ENCODE data around the gene MTIF3.

The MTIF3 gene

GRCh38 chr13:27449936-27450828, at the start of gene MTIF3:
Gene MTIF3, minus strand, starts transcription at chr13:27450564. Its CDS starts 10,116 bp downstream, at chr13:27440448.
- H3K4me3 ChIP-seq (ENCODE audit: low read depth in 1 of 2, low read length in 2 of 2) = peak within 1 kb of the TSS; percentile 86 to 97
- peaks cover 9 to 18% of the 10 kb centered on the region in 2 donors for H3K4me1 ChIP-seq (ENCODE audit: control insufficient read depth in 1 of 2, insufficient read depth in 2 of 2, low read length in 2 of 2)
- no peaks in the 10 kb centered on the region for H3K27me3 ChIP-seq (ENCODE audit: low read depth, low read length)
- H3K36me3 ChIP-seq (ENCODE audit: control insufficient read depth in 1 of 2, insufficient read depth in 2 of 2, low read length in 2 of 2) = peaks cover 0 to 2% of the 10 kb centered on the region in 2 donors
- no peaks in the 10 kb centered on the region for H3K9me3 ChIP-seq (ENCODE audit: control insufficient read depth in 1 of 2, low read length in 2 of 2)
- H3K27ac ChIP-seq (ENCODE audit: low read length) = peak within 1 kb of the TSS; percentile 94

GRCh38 chr13:27497563-27498230, 47.3 kb upstream of the MTIF3 start:
- no peaks in the 10 kb centered on the region for H3K27me3 ChIP-seq (ENCODE audit: low read depth, low read length)
- H3K4me1 ChIP-seq (ENCODE audit: control insufficient read depth in 1 of 2, insufficient read depth in 2 of 2, low read length in 2 of 2) = no peaks in the 10 kb centered on the region
- H3K36me3 ChIP-seq (ENCODE audit: control insufficient read depth in 1 of 2, insufficient read depth in 2 of 2, low read length in 2 of 2) = no peaks in the 10 kb centered on the region
- no peak overlapping the region for H3K4me3 ChIP-seq (ENCODE audit: low read depth in 1 of 2, low read length in 2 of 2)
- no peak overlapping the region for H3K27ac ChIP-seq (ENCODE audit: low read length)
- H3K9me3 ChIP-seq (ENCODE audit: control insufficient read depth in 1 of 2, low read length in 2 of 2) = no peaks in the 10 kb centered on the region

- Histone ChIP-seq H3K27me3 (ENCODE audit: low read depth, low read length) (no peaks in the 10 kb centered on the region), H3K27ac (ENCODE audit: low read length) (no peak overlapping the region), H3K4me3 (ENCODE audit: low read depth in 1 of 2, low read length in 2 of 2) (no peak overlapping the region), H3K36me3 (ENCODE audit: control insufficient read depth in 1 of 2, insufficient read depth in 2 of 2, low read length in 2 of 2) (no peaks in the 10 kb centered on the region), H3K9me3 (ENCODE audit: control insufficient read depth in 1 of 2, low read length in 2 of 2) (no peaks in the 10 kb centered on the region), H3K4me1 (ENCODE audit: control insufficient read depth in 1 of 2, insufficient read depth in 2 of 2, low read length in 2 of 2) (no peaks in the 10 kb centered on the region)
These were observed 46.3 kb upstream of the MTIF3 start for GRCh38 chr13:27496536-27497273.

GRCh38 chr13:27496006-27496405, 45.6 kb upstream of the MTIF3 start:
- Histone ChIP-seq H3K4me1 (ENCODE audit: control insufficient read depth in 1 of 2, insufficient read depth in 2 of 2, low read length in 2 of 2) (no peaks in the 10 kb centered on the region), H3K27me3 (ENCODE audit: low read depth, low read length) (no peaks in the 10 kb centered on the region), H3K27ac (ENCODE audit: low read length) (no peak overlapping the region), H3K9me3 (ENCODE audit: control insufficient read depth in 1 of 2, low read length in 2 of 2) (no peaks in the 10 kb centered on the region), H3K36me3 (ENCODE audit: control insufficient read depth in 1 of 2, insufficient read depth in 2 of 2, low read length in 2 of 2) (no peaks in the 10 kb centered on the region), H3K4me3 (ENCODE audit: low read depth in 1 of 2, low read length in 2 of 2) (no peak overlapping the region)

GRCh38 chr13:27495551-27495950, 45.2 kb upstream of the MTIF3 start:
- Histone ChIP-seq H3K36me3 (ENCODE audit: control insufficient read depth in 1 of 2, insufficient read depth in 2 of 2, low read length in 2 of 2) (no peaks in the 10 kb centered on the region), H3K4me3 (ENCODE audit: low read depth in 1 of 2, low read length in 2 of 2) (no peak overlapping the region), H3K27me3 (ENCODE audit: low read depth, low read length) (no peaks in the 10 kb centered on the region)

GRCh38 chr13:27493981-27494380, 43.6 kb upstream of the MTIF3 start:
- no peaks in the 10 kb centered on the region for H3K27me3 ChIP-seq (ENCODE audit: low read depth, low read length)
- H3K27ac ChIP-seq (ENCODE audit: low read length) = no peak overlapping the region
- H3K4me3 ChIP-seq (ENCODE audit: low read depth in 1 of 2, low read length in 2 of 2) = no peak overlapping the region
- H3K36me3 ChIP-seq (ENCODE audit: control insufficient read depth in 1 of 2, insufficient read depth in 2 of 2, low read length in 2 of 2) = no peaks in the 10 kb centered on the region
- no peaks in the 10 kb centered on the region for H3K9me3 ChIP-seq (ENCODE audit: control insufficient read depth in 1 of 2, low read length in 2 of 2)
- no peaks in the 10 kb centered on the region for H3K4me1 ChIP-seq (ENCODE audit: control insufficient read depth in 1 of 2, insufficient read depth in 2 of 2, low read length in 2 of 2)

More at GRCh38 chr13:27495551-27495950, 45.2 kb upstream of the MTIF3 start:
- no peaks in the 10 kb centered on the region for H3K9me3 ChIP-seq (ENCODE audit: control insufficient read depth in 1 of 2, low read length in 2 of 2)
- no peaks in the 10 kb centered on the region for H3K4me1 ChIP-seq (ENCODE audit: control insufficient read depth in 1 of 2, insufficient read depth in 2 of 2, low read length in 2 of 2)
- H3K27ac ChIP-seq (ENCODE audit: low read length) = no peak overlapping the region

- no peaks in the 10 kb centered on the region for H3K36me3 ChIP-seq (ENCODE audit: control insufficient read depth in 1 of 2, insufficient read depth in 2 of 2, low read length in 2 of 2)
- no peaks in the 10 kb centered on the region for H3K9me3 ChIP-seq (ENCODE audit: control insufficient read depth in 1 of 2, low read length in 2 of 2)
- no peaks in the 10 kb centered on the region for H3K4me1 ChIP-seq (ENCODE audit: control insufficient read depth in 1 of 2, insufficient read depth in 2 of 2, low read length in 2 of 2)
- H3K4me3 ChIP-seq (ENCODE audit: low read depth in 1 of 2, low read length in 2 of 2) = no peak overlapping the region
- no peak overlapping the region for H3K27ac ChIP-seq (ENCODE audit: low read length)
- H3K27me3 ChIP-seq (ENCODE audit: low read depth, low read length) = no peaks in the 10 kb centered on the region
These were observed 39.1 kb upstream of the MTIF3 start for GRCh38 chr13:27489456-27489855.

GRCh38 chr13:27487776-27488175, 37.4 kb upstream of the MTIF3 start:
- no peaks in the 10 kb centered on the region for H3K4me1 ChIP-seq (ENCODE audit: control insufficient read depth in 1 of 2, insufficient read depth in 2 of 2, low read length in 2 of 2)
- H3K9me3 ChIP-seq (ENCODE audit: control insufficient read depth in 1 of 2, low read length in 2 of 2) = no peaks in the 10 kb centered on the region
- no peaks in the 10 kb centered on the region for H3K36me3 ChIP-seq (ENCODE audit: control insufficient read depth in 1 of 2, insufficient read depth in 2 of 2, low read length in 2 of 2)
- H3K4me3 ChIP-seq (ENCODE audit: low read depth in 1 of 2, low read length in 2 of 2) = no peak overlapping the region
- H3K27ac ChIP-seq (ENCODE audit: low read length) = no peak overlapping the region
- H3K27me3 ChIP-seq (ENCODE audit: low read depth, low read length) = no peaks in the 10 kb centered on the region

GRCh38 chr13:27483421-27483820, 33.1 kb upstream of the MTIF3 start:
- Histone ChIP-seq H3K4me1 (ENCODE audit: control insufficient read depth in 1 of 2, insufficient read depth in 2 of 2, low read length in 2 of 2) (no peaks in the 10 kb centered on the region), H3K27ac (ENCODE audit: low read length) (no peak overlapping the region), H3K27me3 (ENCODE audit: low read depth, low read length) (no peaks in the 10 kb centered on the region), H3K4me3 (ENCODE audit: low read depth in 1 of 2, low read length in 2 of 2) (no peak overlapping the region), H3K9me3 (ENCODE audit: control insufficient read depth in 1 of 2, low read length in 2 of 2) (peaks cover 0 to 5% of the 10 kb centered on the region in 2 donors), H3K36me3 (ENCODE audit: control insufficient read depth in 1 of 2, insufficient read depth in 2 of 2, low read length in 2 of 2) (no peaks in the 10 kb centered on the region)

GRCh38 chr13:27482983-27483382, 32.6 kb upstream of the MTIF3 start:
- no peak overlapping the region for H3K27ac ChIP-seq (ENCODE audit: low read length)
- H3K27me3 ChIP-seq (ENCODE audit: low read depth, low read length) = no peaks in the 10 kb centered on the region
- H3K4me1 ChIP-seq (ENCODE audit: control insufficient read depth in 1 of 2, insufficient read depth in 2 of 2, low read length in 2 of 2) = no peaks in the 10 kb centered on the region
- H3K4me3 ChIP-seq (ENCODE audit: low read depth in 1 of 2, low read length in 2 of 2) = no peak overlapping the region
- no peaks in the 10 kb centered on the region for H3K36me3 ChIP-seq (ENCODE audit: control insufficient read depth in 1 of 2, insufficient read depth in 2 of 2, low read length in 2 of 2)
- peaks cover 0 to 5% of the 10 kb centered on the region in 2 donors for H3K9me3 ChIP-seq (ENCODE audit: control insufficient read depth in 1 of 2, low read length in 2 of 2)

GRCh38 chr13:27481766-27482165, 31.4 kb upstream of the MTIF3 start:
- Histone ChIP-seq H3K27me3 (ENCODE audit: low read depth, low read length) (no peaks in the 10 kb centered on the region), H3K27ac (ENCODE audit: low read length) (no peak overlapping the region), H3K36me3 (ENCODE audit: control insufficient read depth in 1 of 2, insufficient read depth in 2 of 2, low read length in 2 of 2) (no peaks in the 10 kb centered on the region), H3K9me3 (ENCODE audit: control insufficient read depth in 1 of 2, low read length in 2 of 2) (peaks cover 0 to 5% of the 10 kb centered on the region in 2 donors), H3K4me3 (ENCODE audit: low read depth in 1 of 2, low read length in 2 of 2) (no peak overlapping the region), H3K4me1 (ENCODE audit: control insufficient read depth in 1 of 2, insufficient read depth in 2 of 2, low read length in 2 of 2) (no peaks in the 10 kb centered on the region)
